ENCODE results near the gene TMED4.

Gene TMED4

GRCh38 chr7:44580945-44581878 lies 819 bp downstream of the TMED4 start:
- peaks cover 26 to 32% (median 30%) of the 10 kb centered on the region in 10 experiments for H3K4me1 ChIP-seq
- no peaks in the 10 kb centered on the region for H3K9me3 ChIP-seq (replicated peaks in 1 of 11)
- peak overlapping the region; percentile 87 to 96 (median 93) for H3K9ac ChIP-seq
- H3K4me2 ChIP-seq = peak overlapping the region; percentile 90 to 99 (median 94)
- peak overlapping the region; percentile 79 to 99 (median 90) for H3K4me3 ChIP-seq
- peak overlapping the region; percentile 80 to 93 (median 89) for H3K27ac ChIP-seq
- no peak for TF ChIP-seq Cebpa-rat (IDR thresholded peaks at IDR 0.05)
- H3K27me3 ChIP-seq = no peaks in the 10 kb centered on the region
- H3K36me3 ChIP-seq = peaks cover 28 to 52% (median 42%) of the 10 kb centered on the region in 11 experiments
- H4K20me1 ChIP-seq = peaks cover 0 to 37% (median 0%) of the 10 kb centered on the region in 11 experiments; a peak in 9 of 22 replicates

- Histone ChIP-seq H3K36me3 (peaks cover 58 to 83% (median 69%) of the 10 kb centered on the region in 11 experiments), H3K27ac (no peak overlapping the region; a peak in 1 of 22 replicates), H3K4me3 (no peak overlapping the region), H3K27me3 (no peaks in the 10 kb centered on the region), H3K4me2 (no peak overlapping the region), H3K9ac (no peak overlapping the region), H3K9me3 (replicated peaks in 1 of 11) (no peaks in the 10 kb centered on the region), H4K20me1 (peaks cover 0 to 51% (median 12%) of the 10 kb centered on the region in 11 experiments; a peak in 11 of 22 replicates), H3K4me1 (peaks cover 44 to 51% (median 48%) of the 10 kb centered on the region in 10 experiments)
- TF ChIP-seq Cebpa-rat (IDR thresholded peaks at IDR 0.05) = no peak
These were observed 5.8 kb downstream of the TMED4 start for GRCh38 chr7:44576228-44576627.

GRCh38 chr7:44575054-44575453 lies 7.0 kb downstream of the TMED4 start:
- no peaks in the 10 kb centered on the region for H3K27me3 ChIP-seq
- no peak for TF ChIP-seq Cebpa-rat (IDR thresholded peaks at IDR 0.05)
- H3K9ac ChIP-seq = peak overlapping the region; percentile 84 to 96 (median 94); a peak in 18 of 22 replicates
- H3K4me1 ChIP-seq = peaks cover 33 to 40% (median 36%) of the 10 kb centered on the region in 10 experiments
- peak overlapping the region; percentile 87 to 98 (median 93) for H3K4me2 ChIP-seq
- H3K4me3 ChIP-seq = peak overlapping the region; percentile 71 to 98 (median 87); a peak in 15 of 20 replicates
- no peaks in the 10 kb centered on the region for H3K9me3 ChIP-seq (replicated peaks in 1 of 11)
- peaks cover 0 to 51% (median 22%) of the 10 kb centered on the region in 11 experiments; a peak in 16 of 22 replicates for H4K20me1 ChIP-seq
- peaks cover 63 to 83% (median 72%) of the 10 kb centered on the region in 11 experiments for H3K36me3 ChIP-seq
- peak overlapping the region in 4 of 11 experiments; percentile 84 to 95 (median 92); a peak in 3 of 22 replicates for H3K27ac ChIP-seq

GRCh38 chr7:44574287-44574872 lies 7.7 kb downstream of the TMED4 start:
- H3K27me3 ChIP-seq = no peaks in the 10 kb centered on the region
- peak overlapping the region; percentile 71 to 98 (median 87) for H3K4me3 ChIP-seq
- peaks cover 4 to 52% (median 29%) of the 10 kb centered on the region in 11 experiments; a peak in 17 of 22 replicates for H4K20me1 ChIP-seq
- peaks cover 63 to 83% (median 72%) of the 10 kb centered on the region in 11 experiments for H3K36me3 ChIP-seq
- no peaks in the 10 kb centered on the region for H3K9me3 ChIP-seq (replicated peaks in 1 of 11)
- peaks cover 27 to 33% (median 29%) of the 10 kb centered on the region in 10 experiments for H3K4me1 ChIP-seq
- TF ChIP-seq Cebpa-rat (IDR thresholded peaks at IDR 0.05) = no peak
- peak overlapping the region; percentile 87 to 98 (median 93) for H3K4me2 ChIP-seq
- peak overlapping the region; percentile 62 to 95 (median 92) for H3K27ac ChIP-seq
- peak overlapping the region; percentile 84 to 96 (median 94) for H3K9ac ChIP-seq

GRCh38 chr7:44573464-44574286 lies 8.4 kb downstream of the TMED4 start, which contains the start of gene DDX56:
Gene DDX56 (minus strand): TSS chr7:44573908. CDS start chr7:44573895, 13 bp downstream.
- Histone ChIP-seq H3K9me3 (replicated peaks in 1 of 11) (no peaks in the 10 kb centered on the region), H3K27ac (peak within 1 kb of the TSS; percentile 80 to 95 (median 92)), H3K27me3 (no peaks in the 10 kb centered on the region), H3K36me3 (peaks cover 63 to 83% (median 72%) of the 10 kb centered on the region in 11 experiments), H3K4me3 (peak within 1 kb of the TSS; percentile 71 to 98 (median 87)), H3K4me2 (peak within 1 kb of the TSS; percentile 87 to 98 (median 95)), H4K20me1 (peaks cover 4 to 52% (median 35%) of the 10 kb centered on the region in 11 experiments; a peak in 17 of 22 replicates), H3K4me1 (peaks cover 24 to 32% (median 28%) of the 10 kb centered on the region in 10 experiments), H3K9ac (peak within 1 kb of the TSS; percentile 84 to 96 (median 94))
- TF ChIP-seq Cebpa-rat (IDR thresholded peaks at IDR 0.05) = no peak

- H3K27ac ChIP-seq = peak overlapping the region; percentile 80 to 95 (median 92); a peak in 21 of 22 replicates
- TF ChIP-seq Cebpa-rat (IDR thresholded peaks at IDR 0.05) = no peak
These were observed 9.3 kb downstream of the TMED4 start for GRCh38 chr7:44572771-44573170.

GRCh38 chr7:44569959-44570358 lies 12.1 kb downstream of the TMED4 start:
- Histone ChIP-seq H3K9me3 (replicated peaks in 1 of 11) (no peaks in the 10 kb centered on the region), H4K20me1 (peaks cover 9 to 82% (median 70%) of the 10 kb centered on the region in 11 experiments; a peak in 21 of 22 replicates), H3K36me3 (peaks cover 74 to 82% (median 79%) of the 10 kb centered on the region in 11 experiments), H3K27ac (no peak overlapping the region), H3K4me1 (peaks cover 20 to 25% (median 22%) of the 10 kb centered on the region in 10 experiments), H3K27me3 (no peaks in the 10 kb centered on the region), H3K4me2 (no peak overlapping the region), H3K9ac (peak overlapping the region in 3 of 11 experiments; percentile 14 to 47 (median 22); a peak in 3 of 22 replicates), H3K4me3 (no peak overlapping the region)
- TF ChIP-seq Cebpa-rat (IDR thresholded peaks at IDR 0.05) = no peak

More at GRCh38 chr7:44572771-44573170, 9.3 kb downstream of the TMED4 start:
- H3K9ac ChIP-seq = peak overlapping the region; percentile 84 to 96 (median 94)
- H3K9me3 ChIP-seq (replicated peaks in 1 of 11) = no peaks in the 10 kb centered on the region
- peak overlapping the region; percentile 87 to 98 (median 95) for H3K4me2 ChIP-seq
- H3K4me3 ChIP-seq = peak overlapping the region; percentile 71 to 98 (median 87)
- peaks cover 24 to 32% (median 28%) of the 10 kb centered on the region in 10 experiments for H3K4me1 ChIP-seq
- H3K27me3 ChIP-seq = no peaks in the 10 kb centered on the region
- H4K20me1 ChIP-seq = peaks cover 4 to 54% (median 44%) of the 10 kb centered on the region in 11 experiments; a peak in 17 of 22 replicates
- peaks cover 63 to 83% (median 72%) of the 10 kb centered on the region in 11 experiments for H3K36me3 ChIP-seq
